H9 (cell line): ENCODE measurements around the gene SPRED1. TPM values are rescaled to one million over a fixed set of nuclear protein-coding genes. Genes with fewer than 3 reads are reported as not detected.

Experiments used
- DNase-seq: peaks from one replicate; pipeline ENCODE4 v3.0.0-alpha.2; 2017
- H2AFZ ChIP-seq: one replicate; pipeline ENCODE4 v1.6.1; 2013; ENCODE audit warnings: mild to moderate bottlenecking, low read length, control low read depth, moderate library complexity
- H2AK5ac ChIP-seq: 2 replicates; pipeline ENCODE4 v1.6.1; 2013; ENCODE audit warnings: low read length, control low read depth, mixed read lengths; ENCODE audit not compliant: insufficient read length
- H2BK120ac ChIP-seq: one replicate; pipeline ENCODE4 v1.6.1; 2013; ENCODE audit warnings: low read depth, mild to moderate bottlenecking, low read length, control low read depth, inconsistent platforms; ENCODE audit not compliant: poor library complexity, severe bottlenecking
- H2BK12ac ChIP-seq: 2 replicates; pipeline ENCODE4 v1.6.1; 2013; ENCODE audit warnings: low read length, control low read depth, mixed read lengths, low read depth; ENCODE audit not compliant: insufficient read length
- H2BK15ac ChIP-seq: 2 replicates; pipeline ENCODE4 v1.6.1; 2013; ENCODE audit warnings: low read depth, low read length, control low read depth
- H2BK20ac ChIP-seq: one replicate; pipeline ENCODE4 v1.6.1; 2013; ENCODE audit warnings: low read depth, mild to moderate bottlenecking, low read length, control low read depth, inconsistent platforms; ENCODE audit not compliant: poor library complexity, severe bottlenecking
- H2BK5ac ChIP-seq: 2 replicates; pipeline ENCODE4 v1.6.1; 2013; ENCODE audit warnings: low read length, control low read depth, mixed read lengths; ENCODE audit not compliant: insufficient read length
- H3K14ac ChIP-seq: 2 replicates; pipeline ENCODE4 v1.6.1; 2013; ENCODE audit warnings: low read length, control low read depth; ENCODE audit not compliant: insufficient read depth
- H3K18ac ChIP-seq: 2 replicates; pipeline ENCODE4 v1.6.1; 2013; ENCODE audit warnings: low read depth, mild to moderate bottlenecking, mixed read lengths, low read length, control low read depth; ENCODE audit not compliant: insufficient read length
- H3K23ac ChIP-seq: 2 replicates; pipeline ENCODE4 v1.6.1; 2013; ENCODE audit warnings: low read length, control low read depth, mixed read lengths, low read depth; ENCODE audit not compliant: insufficient read length
- H3K23me2 ChIP-seq: 2 replicates; pipeline ENCODE4 v1.6.1; 2013; ENCODE audit warnings: low read depth, mild to moderate bottlenecking, mixed read lengths, low read length, control low read depth; ENCODE audit not compliant: insufficient read length, poor library complexity, severe bottlenecking
- H3K27ac ChIP-seq: 2 replicates; pipeline ENCODE4 v1.5.1; 2013; ENCODE audit warnings: low read length, control low read depth, mixed read lengths, low read depth; ENCODE audit not compliant: insufficient read length
- H3K27me3 ChIP-seq: 2 replicates; pipeline ENCODE4 v1.6.1; 2013; ENCODE audit warnings: low read length, control low read depth, inconsistent platforms; ENCODE audit not compliant: insufficient read depth
- H3K4ac ChIP-seq: 2 replicates; pipeline ENCODE4 v1.6.1; 2013; ENCODE audit warnings: low read depth, mild to moderate bottlenecking, control low read depth, inconsistent platforms, low read length, moderate library complexity
- H3K4me1 ChIP-seq: 2 replicates; pipeline ENCODE4 v1.6.1; 2013; ENCODE audit warnings: low read length, control low read depth, inconsistent platforms; ENCODE audit not compliant: insufficient read depth
- H3K4me2 ChIP-seq: 2 replicates; pipeline ENCODE4 v1.6.1; 2013; ENCODE audit warnings: low read length, control low read depth, mixed read lengths; ENCODE audit not compliant: insufficient read length, insufficient read depth
- H3K56ac ChIP-seq: 2 replicates; pipeline ENCODE4 v1.6.1; 2013; ENCODE audit warnings: low read depth, mild to moderate bottlenecking, mixed read lengths, low read length, control low read depth; ENCODE audit not compliant: insufficient read length
- H3K79me1 ChIP-seq: 2 replicates; pipeline ENCODE4 v1.6.1; 2013; ENCODE audit warnings: low read depth, mild to moderate bottlenecking, moderate library complexity, low read length, control low read depth, inconsistent platforms; ENCODE audit not compliant: insufficient read depth, poor library complexity, severe bottlenecking
- H3K79me2 ChIP-seq: 2 replicates; pipeline ENCODE4 v1.6.1; 2013; ENCODE audit warnings: low read length, control low read depth, inconsistent platforms; ENCODE audit not compliant: insufficient read depth
- H3K9ac ChIP-seq: 2 replicates; pipeline ENCODE4 v1.6.1; 2013; ENCODE audit warnings: low read length, control low read depth, mixed read lengths; ENCODE audit not compliant: insufficient read length; ENCODE audit errors: extremely low read depth
- H3K9me3 ChIP-seq: one replicate; pipeline ENCODE4 v1.6.1; 2013; ENCODE audit warnings: low read depth, low read length, inconsistent platforms; ENCODE audit not compliant: control insufficient read depth
- H3T11ph ChIP-seq: one replicate; pipeline ENCODE4 v1.6.1; 2013; ENCODE audit warnings: mild to moderate bottlenecking, low read length, control low read depth, inconsistent platforms
- H4K20me1 ChIP-seq: one replicate; pipeline ENCODE4 v1.6.1; 2013; ENCODE audit not compliant: control insufficient read depth, insufficient read length, insufficient read depth
- H4K5ac ChIP-seq: 2 replicates; pipeline ENCODE4 v1.6.1; 2013; ENCODE audit warnings: low read depth, mild to moderate bottlenecking, mixed read lengths, low read length, control low read depth; ENCODE audit not compliant: insufficient read length
- H4K8ac ChIP-seq: replicated peaks from 2 replicates; pipeline ENCODE4 v1.6.1; 2013; ENCODE audit warnings: low read length, control low read depth, mixed read lengths, low read depth; ENCODE audit not compliant: insufficient read length
- H4K91ac ChIP-seq: 2 replicates; pipeline ENCODE4 v1.6.1; 2013; ENCODE audit warnings: low read depth, mild to moderate bottlenecking, moderate library complexity, mixed read lengths, low read length, control low read depth; ENCODE audit not compliant: insufficient read length
- H3K27ac Mint-ChIP-seq, 3 experiments: 2 replicates in 2 of 3; 3 replicates in 1 of 3; pipeline ENCODE4 v1.8.0; 2020 to 2021; ENCODE audit warnings: mixed read lengths in 3 of 3, mild to moderate bottlenecking in 1 of 3, moderate library complexity in 1 of 3
- H3K27me3 Mint-ChIP-seq: 2 replicates; pipeline ENCODE4 v1.8.0; 2021; ENCODE audit warnings: low read depth, mild to moderate bottlenecking, moderate library complexity, mixed read lengths
- H3K36me3 Mint-ChIP-seq, 3 experiments: 2 replicates in 2 of 3; 3 replicates in 1 of 3; pipeline ENCODE4 v1.8.0; 2020 to 2021; ENCODE audit warnings: low read depth in 3 of 3, mixed read lengths in 3 of 3; ENCODE audit not compliant: insufficient read depth in 1 of 3
- H3K4me1 Mint-ChIP-seq, 2 experiments: 2 replicates each; pipeline ENCODE4 v1.8.0; 2020; ENCODE audit warnings: mixed read lengths in 2 of 2
- H3K4me3 Mint-ChIP-seq, 2 experiments: 2 replicates in 1 of 2; 3 replicates in 1 of 2; pipeline ENCODE4 v1.8.0; 2020 to 2021; ENCODE audit warnings: mild to moderate bottlenecking in 2 of 2, mixed read lengths in 2 of 2, moderate library complexity in 1 of 2
- H3K9me3 Mint-ChIP-seq, 2 experiments: 2 replicates in 1 of 2; 3 replicates in 1 of 2; pipeline ENCODE4 v1.8.0; 2020; ENCODE audit warnings: mild to moderate bottlenecking in 2 of 2, mixed read lengths in 2 of 2, moderate library complexity in 1 of 2
- WGBS: extraction: QIAGEN DNeasy Blood & Tissue Kit; methylation state at CpG from one replicate; pipeline ENCODE4 v1.1.7; 2013; ENCODE audit warnings: missing lambda C conversion rate, low lambda C conversion rate, mixed read lengths; ENCODE audit not compliant: insufficient read length; ENCODE audit errors: extremely low coverage; 5-methylcytosine and 5-hydroxymethylcytosine counted together
- total RNA-seq: library from RNA; stranded (reverse); gene quantifications from 2 replicates; pipeline ENCODE4 v1.2.1, GENCODE V29; 2021
- TF ChIP-seq, protein P1 (sequence below): fragments of 200-600 bp; sonication (generic); conservative IDR thresholded peaks from 3 replicates; pipeline ENCODE4 v1.8.0; 2021; ENCODE audit warnings: antibody characterized with exemption, mild to moderate bottlenecking

The SPRED1 gene
- total RNA-seq, 1 experiment from 2014 or later = 41.0 TPM

DNA sequence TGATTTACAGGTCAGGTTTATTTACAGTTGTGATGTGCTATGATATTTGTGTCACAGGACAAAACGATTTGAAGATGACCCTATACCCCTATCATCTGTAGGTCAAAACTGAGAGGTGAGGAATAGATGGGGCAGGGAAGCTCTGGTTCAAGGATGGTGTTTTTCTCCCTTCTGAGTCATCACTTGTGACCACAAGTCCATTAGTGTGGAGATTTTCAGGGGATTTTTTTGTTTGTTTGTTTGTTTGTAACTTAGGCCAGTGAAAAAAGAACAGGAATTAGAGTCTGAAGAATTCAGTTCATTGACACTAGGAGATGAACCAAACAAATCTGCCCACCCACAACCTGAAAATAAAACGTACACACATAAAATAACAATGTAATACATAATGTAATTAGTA, 138.6 kb downstream of the SPRED1 start:
- no peaks in the 10 kb centered on the region for H3K27me3 Mint-ChIP-seq
- no CpG with 5 or more reads among the region's 2 CpGs for WGBS
- H2BK120ac ChIP-seq = no peak overlapping the region

More for the DNA sequence above, 138.6 kb downstream of the SPRED1 start:
- Histone ChIP-seq H2AFZ (no peak overlapping the region), H2BK15ac (no peak overlapping the region), H3K27ac (no peak overlapping the region), H3K4me2 (no peak overlapping the region), H3K18ac (no peak overlapping the region), H3K23ac (no peak overlapping the region), H4K8ac (no peak overlapping the region), H4K91ac (no peak overlapping the region), H3K27me3 (no peaks in the 10 kb centered on the region), H3K56ac (no peak overlapping the region), H3K4ac (no peak overlapping the region), H3K4me1 (no peaks in the 10 kb centered on the region; the same call in 1 of the 2 replicates), H2AK5ac (no peak overlapping the region), H2BK5ac (no peak overlapping the region), H3K79me1 (no peaks in the 10 kb centered on the region), H3K9ac (no peak overlapping the region), H4K20me1 (no peaks in the 10 kb centered on the region), H3K9me3 (no peaks in the 10 kb centered on the region), H4K5ac (no peak overlapping the region), H2BK20ac (no peak overlapping the region), H3K14ac (no peak overlapping the region), H3K79me2 (no peaks in the 10 kb centered on the region), H3K23me2 (no peaks in the 10 kb centered on the region), H3T11ph (no peak overlapping the region), H2BK12ac (no peak overlapping the region)
- Mint-ChIP-seq H3K4me1 (peaks cover 6 to 7% of the 10 kb centered on the region in 2 experiments), H3K36me3 (no peaks in the 10 kb centered on the region), H3K4me3 (no peak overlapping the region), H3K27ac (no peak overlapping the region), H3K9me3 (no peaks in the 10 kb centered on the region; a peak in 3 of 5 replicates)
- DNase-seq = no peak
- TF ChIP-seq, protein P1, sequence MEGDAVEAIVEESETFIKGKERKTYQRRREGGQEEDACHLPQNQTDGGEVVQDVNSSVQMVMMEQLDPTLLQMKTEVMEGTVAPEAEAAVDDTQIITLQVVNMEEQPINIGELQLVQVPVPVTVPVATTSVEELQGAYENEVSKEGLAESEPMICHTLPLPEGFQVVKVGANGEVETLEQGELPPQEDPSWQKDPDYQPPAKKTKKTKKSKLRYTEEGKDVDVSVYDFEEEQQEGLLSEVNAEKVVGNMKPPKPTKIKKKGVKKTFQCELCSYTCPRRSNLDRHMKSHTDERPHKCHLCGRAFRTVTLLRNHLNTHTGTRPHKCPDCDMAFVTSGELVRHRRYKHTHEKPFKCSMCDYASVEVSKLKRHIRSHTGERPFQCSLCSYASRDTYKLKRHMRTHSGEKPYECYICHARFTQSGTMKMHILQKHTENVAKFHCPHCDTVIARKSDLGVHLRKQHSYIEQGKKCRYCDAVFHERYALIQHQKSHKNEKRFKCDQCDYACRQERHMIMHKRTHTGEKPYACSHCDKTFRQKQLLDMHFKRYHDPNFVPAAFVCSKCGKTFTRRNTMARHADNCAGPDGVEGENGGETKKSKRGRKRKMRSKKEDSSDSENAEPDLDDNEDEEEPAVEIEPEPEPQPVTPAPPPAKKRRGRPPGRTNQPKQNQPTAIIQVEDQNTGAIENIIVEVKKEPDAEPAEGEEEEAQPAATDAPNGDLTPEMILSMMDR = no peak
